ENCODE data around the gene AKR1C4.

AKR1C4 gene

GRCh38 chr10:5194431-5194830, 2.2 kb upstream of the AKR1C4 start:
- no peak overlapping the region for H2AFZ ChIP-seq (ENCODE audit: low read depth)
- no peak overlapping the region for H3K4me3 ChIP-seq (IDR thresholded peaks at IDR 0.05; ENCODE audit: insufficient read depth, low read depth, low read length)
- H3K4me2 ChIP-seq = no peak overlapping the region
- H3K27ac ChIP-seq = no peak overlapping the region
- no peaks in the 10 kb centered on the region for H4K20me1 ChIP-seq (ENCODE audit: insufficient read depth)
- H3K9ac ChIP-seq = no peak overlapping the region
- H3K36me3 ChIP-seq (ENCODE audit: insufficient read depth) = no peaks in the 10 kb centered on the region
- no peaks in the 10 kb centered on the region for H3K79me2 ChIP-seq (ENCODE audit: insufficient read depth, low read depth)
- no peaks in the 10 kb centered on the region for H3K27me3 ChIP-seq (ENCODE audit: insufficient read depth, low read depth)
- TF ChIP-seq CTCF (conservative IDR thresholded peaks at IDR 0.05; ENCODE audit: low read depth, low read length) = no peak
- H3K4me1 ChIP-seq (ENCODE audit: low read depth, poor library complexity, severe bottlenecking) = no peaks in the 10 kb centered on the region

GRCh38 chr10:5195727-5196374, 786 bp upstream of the AKR1C4 start:
- Histone ChIP-seq H3K79me2 (ENCODE audit: insufficient read depth, low read depth) (no peaks in the 10 kb centered on the region), H3K9ac (no peak overlapping the region), H3K4me1 (ENCODE audit: low read depth, poor library complexity, severe bottlenecking) (no peaks in the 10 kb centered on the region), H3K27me3 (ENCODE audit: insufficient read depth, low read depth) (no peaks in the 10 kb centered on the region), H3K4me3 (IDR thresholded peaks at IDR 0.05; ENCODE audit: insufficient read depth, low read depth, low read length) (no peak overlapping the region), H3K27ac (no peak overlapping the region), H3K4me2 (no peak overlapping the region), H2AFZ (ENCODE audit: low read depth) (no peak overlapping the region), H3K36me3 (ENCODE audit: insufficient read depth) (no peaks in the 10 kb centered on the region), H4K20me1 (ENCODE audit: insufficient read depth) (no peaks in the 10 kb centered on the region)
- TF ChIP-seq CTCF (conservative IDR thresholded peaks at IDR 0.05; ENCODE audit: low read depth, low read length) = no peak

GRCh38 chr10:5198386-5198785, 1.7 kb downstream of the AKR1C4 start:
- H3K79me2 ChIP-seq (ENCODE audit: insufficient read depth, low read depth) = no peaks in the 10 kb centered on the region
- no peak overlapping the region for H2AFZ ChIP-seq (ENCODE audit: low read depth)
- no peak overlapping the region for H3K4me3 ChIP-seq (IDR thresholded peaks at IDR 0.05; ENCODE audit: insufficient read depth, low read depth, low read length)
- no peak overlapping the region for H3K27ac ChIP-seq
- no peak overlapping the region for H3K9ac ChIP-seq
- H4K20me1 ChIP-seq (ENCODE audit: insufficient read depth) = no peaks in the 10 kb centered on the region
- no peak for TF ChIP-seq CTCF (conservative IDR thresholded peaks at IDR 0.05; ENCODE audit: low read depth, low read length)
- no peaks in the 10 kb centered on the region for H3K4me1 ChIP-seq (ENCODE audit: low read depth, poor library complexity, severe bottlenecking)
- no peak overlapping the region for H3K4me2 ChIP-seq
- H3K36me3 ChIP-seq (ENCODE audit: insufficient read depth) = no peaks in the 10 kb centered on the region
- no peaks in the 10 kb centered on the region for H3K27me3 ChIP-seq (ENCODE audit: insufficient read depth, low read depth)

- Histone ChIP-seq H2AFZ (ENCODE audit: low read depth) (no peak overlapping the region), H3K9ac (no peak overlapping the region), H3K79me2 (ENCODE audit: insufficient read depth, low read depth) (no peaks in the 10 kb centered on the region), H3K4me1 (ENCODE audit: low read depth, poor library complexity, severe bottlenecking) (no peaks in the 10 kb centered on the region), H3K4me3 (IDR thresholded peaks at IDR 0.05; ENCODE audit: insufficient read depth, low read depth, low read length) (no peak overlapping the region), H4K20me1 (ENCODE audit: insufficient read depth) (no peaks in the 10 kb centered on the region), H3K27ac (no peak overlapping the region), H3K27me3 (ENCODE audit: insufficient read depth, low read depth) (no peaks in the 10 kb centered on the region), H3K4me2 (no peak overlapping the region), H3K36me3 (ENCODE audit: insufficient read depth) (no peaks in the 10 kb centered on the region)
- TF ChIP-seq CTCF (conservative IDR thresholded peaks at IDR 0.05; ENCODE audit: low read depth, low read length) = no peak
Measured at GRCh38 chr10:5199398-5199797, 2.8 kb downstream of the AKR1C4 start.
